ENCODE data around the gene ENO1. TPM values are rescaled to one million over a fixed set of nuclear protein-coding genes. Genes with fewer than 3 reads are reported as not detected.

The ENO1 gene
- total and polyA plus RNA-seq, 2 donors from 2014 or later = 1,164 to 1,321 TPM

- intact Hi-C loops (cut with DNase I) = no loop called here
- Histone ChIP-seq H3K27ac (ENCODE audit: low read depth in 2 of 2, low read length in 2 of 2) (no peak overlapping the region), H3K36me3 (ENCODE audit: control insufficient read depth in 2 of 3, insufficient read depth in 3 of 3, low read length in 3 of 3) (no peaks in the 10 kb centered on the region), H3K4me3 (ENCODE audit: low read length in 3 of 3) (no peak overlapping the region), H3K4me1 (ENCODE audit: control insufficient read depth in 2 of 3, insufficient read depth in 2 of 3, low read depth in 1 of 3, low read length in 3 of 3) (peaks cover 5 to 15% (median 12%) of the 10 kb centered on the region in 3 donors), H3K9me3 (ENCODE audit: control insufficient read depth in 2 of 3, insufficient read depth in 1 of 3, low read length in 3 of 3) (no peaks in the 10 kb centered on the region), H3K9ac (ENCODE audit: low read length in 3 of 3) (no peak overlapping the region), H3K27me3 (ENCODE audit: control insufficient read depth, insufficient read depth, low read length) (no peaks in the 10 kb centered on the region)
- FAIRE-seq = no peak
- no peak for TF ChIP-seq CTCF (IDR thresholded peaks at IDR 0.05; ENCODE audit: borderline replicate concordance, extremely low read depth, insufficient read depth)
- DNase-seq = peak in 1 of 5 donors; percentile 19
Observed at GRCh38 chr1:8883491-8883890, 5.0 kb upstream of the ENO1 start.

GRCh38 chr1:8879922-8880676 is 1.6 kb upstream of the ENO1 start:
- TF ChIP-seq CTCF (IDR thresholded peaks at IDR 0.05; ENCODE audit: borderline replicate concordance, extremely low read depth, insufficient read depth) = no peak
- Histone ChIP-seq H3K27me3 (ENCODE audit: control insufficient read depth, insufficient read depth, low read length) (no peaks in the 10 kb centered on the region), H3K4me3 (ENCODE audit: low read length in 3 of 3) (peak overlapping the region in 2 of 3 donors; percentile 25 to 83), H3K27ac (ENCODE audit: low read depth in 2 of 2, low read length in 2 of 2) (peak overlapping the region; percentile 99 to 100), H3K36me3 (ENCODE audit: control insufficient read depth in 2 of 3, insufficient read depth in 3 of 3, low read length in 3 of 3) (no peaks in the 10 kb centered on the region), H3K4me1 (ENCODE audit: control insufficient read depth in 2 of 3, insufficient read depth in 2 of 3, low read depth in 1 of 3, low read length in 3 of 3) (peaks cover 5 to 15% (median 15%) of the 10 kb centered on the region in 3 donors), H3K9ac (ENCODE audit: low read length in 3 of 3) (peak overlapping the region in 2 of 3 donors; percentile 10 to 82), H3K9me3 (ENCODE audit: control insufficient read depth in 2 of 3, insufficient read depth in 1 of 3, low read length in 3 of 3) (no peaks in the 10 kb centered on the region)
- DNase-seq (peak; percentile 63 to 86 (median 77)), FAIRE-seq (no peak)
- intact Hi-C loops (cut with DNase I) = no loop called here

- no peak for TF ChIP-seq CTCF (IDR thresholded peaks at IDR 0.05; ENCODE audit: borderline replicate concordance, extremely low read depth, insufficient read depth)
- H3K4me1 ChIP-seq (ENCODE audit: control insufficient read depth in 2 of 3, insufficient read depth in 2 of 3, low read depth in 1 of 3, low read length in 3 of 3) = peaks cover 5 to 20% (median 15%) of the 10 kb centered on the region in 3 donors
Observed at GRCh38 chr1:8879464-8879921, 1.0 kb upstream of the ENO1 start.

More at GRCh38 chr1:8879464-8879921, 1.0 kb upstream of the ENO1 start:
- Histone ChIP-seq H3K9ac (ENCODE audit: low read length in 3 of 3) (peak overlapping the region; percentile 8 to 82 (median 10)), H3K36me3 (ENCODE audit: control insufficient read depth in 2 of 3, insufficient read depth in 3 of 3, low read length in 3 of 3) (peaks cover 0 to 3% (median 2%) of the 10 kb centered on the region in 3 donors), H3K9me3 (ENCODE audit: control insufficient read depth in 2 of 3, insufficient read depth in 1 of 3, low read length in 3 of 3) (no peaks in the 10 kb centered on the region), H3K4me3 (ENCODE audit: low read length in 3 of 3) (peak overlapping the region; percentile 25 to 83 (median 50)), H3K27me3 (ENCODE audit: control insufficient read depth, insufficient read depth, low read length) (no peaks in the 10 kb centered on the region), H3K27ac (ENCODE audit: low read depth in 2 of 2, low read length in 2 of 2) (peak overlapping the region; percentile 99 to 100)
- DNase-seq (peak in 1 of 5 donors; percentile 76), FAIRE-seq (no peak)
- intact Hi-C loops (cut with DNase I) = no loop called here

All from kidney (tissue), 14 donors.